Thymus (tissue), 11 donors: ENCODE measurements around the gene TBC1D7. TPM values are rescaled to one million over a fixed set of nuclear protein-coding genes. Genes with fewer than 3 reads are reported as not detected.

Source experiments
- DNase-seq, 9 donors: peaks; one replicate each; pipeline ENCODE4 v3.0.0-alpha.2; 2013; ENCODE audit warnings: low spot score in 9 of 9, low read depth in 6 of 9, missing footprints in 1 of 9
- H3K27ac ChIP-seq, 2 donors: one replicate each; pipeline ENCODE4 v1.5.1; 2013; ENCODE audit warnings: control low read depth in 1 of 2, low read depth in 1 of 2, low read length in 1 of 2, mild to moderate bottlenecking in 1 of 2, moderate library complexity in 1 of 2
- H3K27me3 ChIP-seq, 2 donors: one replicate each; pipeline ENCODE4 v1.5.1; 2013; ENCODE audit warnings: low read length in 1 of 2; ENCODE audit not compliant: control insufficient read depth in 2 of 2, insufficient read depth in 1 of 2
- H3K36me3 ChIP-seq, 2 donors: one replicate each; pipeline ENCODE4 v1.5.1; 2013; ENCODE audit warnings: low read length in 1 of 2, mild to moderate bottlenecking in 1 of 2, moderate library complexity in 1 of 2; ENCODE audit not compliant: control insufficient read depth in 2 of 2, insufficient read depth in 2 of 2
- H3K4me1 ChIP-seq, 2 donors: one replicate each; pipeline ENCODE4 v1.5.1; 2013; ENCODE audit warnings: low read length in 2 of 2; ENCODE audit not compliant: control insufficient read depth in 2 of 2, insufficient read depth in 2 of 2
- H3K4me3 ChIP-seq, 2 donors: one replicate each; pipeline ENCODE4 v1.5.1; 2013; ENCODE audit warnings: low read length in 2 of 2, control low read depth in 1 of 2, mild to moderate bottlenecking in 1 of 2
- H3K9me3 ChIP-seq, 2 donors: one replicate each; pipeline ENCODE4 v1.5.1; 2013; ENCODE audit warnings: low read length in 1 of 2, mild to moderate bottlenecking in 1 of 2; ENCODE audit not compliant: control insufficient read depth in 2 of 2, insufficient read depth in 1 of 2
- WGBS: extraction: QIAGEN DNeasy Blood & Tissue Kit; methylation state at CpG from one replicate; pipeline ENCODE4 v1.1.7; 2013; 5-methylcytosine and 5-hydroxymethylcytosine counted together
- polyA plus RNA-seq: library from polyadenylated mRNA; stranded (reverse); fragments of 200-250 nt; gene quantifications from one replicate; pipeline ENCODE4 v1.2.3, GENCODE V29; 2013
- total RNA-seq: library from RNA; stranded (reverse); fragments of 120-200 nt; gene quantifications from one replicate; pipeline ENCODE4 v1.2.4, GENCODE V29; 2013
- donor health status: healthy.

TBC1D7 gene
- total and polyA plus RNA-seq, 2 donors: 17.1 to 20.6 TPM

GRCh38 chr6:13295576-13295975, 32.8 kb downstream of the TBC1D7 start:
- H3K27ac ChIP-seq: no peak overlapping the region
- no peak overlapping the region for H3K4me3 ChIP-seq
- WGBS: 97% methylated on average over 11 of the region's 11 CpGs
- H3K36me3 ChIP-seq: peaks cover 44 to 50% of the 10 kb centered on the region in 2 donors
- no peaks in the 10 kb centered on the region for H3K4me1 ChIP-seq
- H3K27me3 ChIP-seq: no peaks in the 10 kb centered on the region
- peaks cover 0 to 1% of the 10 kb centered on the region in 2 donors for H3K9me3 ChIP-seq
- no peak for DNase-seq

- Histone ChIP-seq H3K4me3 (no peak overlapping the region), H3K9me3 (peaks cover 0 to 1% of the 10 kb centered on the region in 2 donors), H3K36me3 (peaks cover 37 to 41% of the 10 kb centered on the region in 2 donors), H3K27ac (no peak overlapping the region), H3K27me3 (no peaks in the 10 kb centered on the region), H3K4me1 (no peaks in the 10 kb centered on the region)
- WGBS: 83% methylated on average over 13 of the region's 13 CpGs
- DNase-seq: no peak
Observed at GRCh38 chr6:13294499-13295069, 33.8 kb downstream of the TBC1D7 start.

GRCh38 chr6:13292774-13293173, 35.6 kb downstream of the TBC1D7 start:
- Histone ChIP-seq H3K9me3 (peaks cover 2 to 15% of the 10 kb centered on the region in 2 donors), H3K36me3 (peaks cover 37 to 40% of the 10 kb centered on the region in 2 donors), H3K27ac (no peak overlapping the region), H3K4me1 (no peaks in the 10 kb centered on the region), H3K4me3 (no peak overlapping the region), H3K27me3 (no peaks in the 10 kb centered on the region)
- no peak for DNase-seq
- WGBS: 97% methylated on average over 9 of the region's 9 CpGs

GRCh38 chr6:13290335-13290734, 38.0 kb downstream of the TBC1D7 start:
- DNase-seq: no peak
- Histone ChIP-seq H3K36me3 (peaks cover 32 to 48% of the 10 kb centered on the region in 2 donors), H3K4me1 (no peaks in the 10 kb centered on the region), H3K27me3 (no peaks in the 10 kb centered on the region), H3K4me3 (no peak overlapping the region), H3K27ac (no peak overlapping the region), H3K9me3 (peaks cover 6 to 30% of the 10 kb centered on the region in 2 donors)
- WGBS: 99% methylated on average over 2 of the region's 2 CpGs

- peaks cover 27 to 47% of the 10 kb centered on the region in 2 donors for H3K36me3 ChIP-seq
Observed at GRCh38 chr6:13289789-13290318, 38.5 kb downstream of the TBC1D7 start.

GRCh38 chr6:13288969-13289391, 39.4 kb downstream of the TBC1D7 start:
- H3K4me1 ChIP-seq: no peaks in the 10 kb centered on the region
- no peak overlapping the region for H3K4me3 ChIP-seq
- H3K36me3 ChIP-seq: peaks cover 19 to 39% of the 10 kb centered on the region in 2 donors
- H3K27me3 ChIP-seq: no peaks in the 10 kb centered on the region
- 99% methylated on average over 13 of the region's 13 CpGs for WGBS
- no peak for DNase-seq
- peaks cover 6 to 30% of the 10 kb centered on the region in 2 donors for H3K9me3 ChIP-seq
- H3K27ac ChIP-seq: no peak overlapping the region

More at GRCh38 chr6:13289789-13290318, 38.5 kb downstream of the TBC1D7 start:
- Histone ChIP-seq H3K4me1 (no peaks in the 10 kb centered on the region), H3K27me3 (no peaks in the 10 kb centered on the region), H3K9me3 (peaks cover 6 to 30% of the 10 kb centered on the region in 2 donors), H3K4me3 (no peak overlapping the region), H3K27ac (no peak overlapping the region)
- DNase-seq: no peak
- WGBS: 94% methylated on average over 9 of the region's 9 CpGs

- peaks cover 15 to 35% of the 10 kb centered on the region in 2 donors for H3K36me3 ChIP-seq
- peaks cover 6 to 30% of the 10 kb centered on the region in 2 donors for H3K9me3 ChIP-seq
- H3K27me3 ChIP-seq: no peaks in the 10 kb centered on the region
- DNase-seq: no peak
- no peak overlapping the region for H3K27ac ChIP-seq
- H3K4me3 ChIP-seq: no peak overlapping the region
- H3K4me1 ChIP-seq: no peaks in the 10 kb centered on the region
- 91% methylated on average over 9 of the region's 9 CpGs for WGBS
Observed at GRCh38 chr6:13288481-13288880, 39.9 kb downstream of the TBC1D7 start.

GRCh38 chr6:13287104-13287503, 41.2 kb downstream of the TBC1D7 start:
- no peak overlapping the region for H3K27ac ChIP-seq
- 92% methylated on average over 7 of the region's 7 CpGs for WGBS
- no peak overlapping the region for H3K4me3 ChIP-seq
- peaks cover 10 to 30% of the 10 kb centered on the region in 2 donors for H3K36me3 ChIP-seq
- H3K27me3 ChIP-seq: no peaks in the 10 kb centered on the region
- peaks cover 6 to 30% of the 10 kb centered on the region in 2 donors for H3K9me3 ChIP-seq
- DNase-seq: no peak
- no peaks in the 10 kb centered on the region for H3K4me1 ChIP-seq

GRCh38 chr6:13286181-13286580, 42.2 kb downstream of the TBC1D7 start:
- H3K4me1 ChIP-seq: no peaks in the 10 kb centered on the region
- H3K9me3 ChIP-seq: peaks cover 5 to 30% of the 10 kb centered on the region in 2 donors
- DNase-seq: no peak
- H3K27ac ChIP-seq: no peak overlapping the region
- no peaks in the 10 kb centered on the region for H3K27me3 ChIP-seq
- peaks cover 10 to 23% of the 10 kb centered on the region in 2 donors for H3K36me3 ChIP-seq
- WGBS: 44% methylated on average over 4 of the region's 4 CpGs
- no peak overlapping the region for H3K4me3 ChIP-seq
